Thyroid gland (tissue), 4 donors: ENCODE data around the gene DICER1.

Source experiments
- CTCF ChIP-seq, 6 experiments: fragments of 200-600 bp in 3 of 6; fragments of 450-650 bp in 3 of 6; sonication (generic) in 3 of 6; IDR thresholded peaks; one replicate each; pipeline ENCODE4 v1.5.1; 2016 to 2019; ENCODE audit warnings: antibody characterized with exemption in 6 of 6, mild to moderate bottlenecking in 2 of 6, inconsistent platforms in 1 of 6, moderate library complexity in 1 of 6
- POLR2A ChIP-seq, 2 donors: fragments of 450-650 bp; IDR thresholded peaks; one replicate each; pipeline ENCODE4 v1.6.1; 2017; ENCODE audit warnings: antibody characterized with exemption in 2 of 2, mild to moderate bottlenecking in 2 of 2, moderate library complexity in 1 of 2

GRCh38 chr14:95092723-95093122, 64.6 kb downstream of the DICER1 start:
- TF ChIP-seq CTCF (IDR thresholded peaks at IDR 0.05) (no peak), POLR2A (IDR thresholded peaks at IDR 0.05) (no peak)
